SU-DHL-6 (cell line): ENCODE measurements around the gene KRTAP2-1.
"Not testable (repeated sequence)": the region's sequence is repeated elsewhere in the genome, so short reads cannot be mapped to it uniquely, and the experiment has no call there.

Experiments
- CTCF ChIP-seq: fragments of 200-600 bp; sonication (generic); IDR thresholded peaks from one replicate; pipeline ENCODE4 v1.5.1; 2017; ENCODE audit warnings: antibody characterized with exemption, mild to moderate bottlenecking, low read length, moderate library complexity; ENCODE audit not compliant: insufficient read depth, poor library complexity, severe bottlenecking
- EZH2phosphoT487 ChIP-seq: fragments of 200-600 bp; sonication (generic), shearing (Covaris generic); conservative IDR thresholded peaks from 2 replicates; pipeline ENCODE4 v1.6.1; 2018; ENCODE audit warnings: mild to moderate bottlenecking, antibody characterized with exemption, low read length, moderate library complexity, mixed read lengths

DNA sequence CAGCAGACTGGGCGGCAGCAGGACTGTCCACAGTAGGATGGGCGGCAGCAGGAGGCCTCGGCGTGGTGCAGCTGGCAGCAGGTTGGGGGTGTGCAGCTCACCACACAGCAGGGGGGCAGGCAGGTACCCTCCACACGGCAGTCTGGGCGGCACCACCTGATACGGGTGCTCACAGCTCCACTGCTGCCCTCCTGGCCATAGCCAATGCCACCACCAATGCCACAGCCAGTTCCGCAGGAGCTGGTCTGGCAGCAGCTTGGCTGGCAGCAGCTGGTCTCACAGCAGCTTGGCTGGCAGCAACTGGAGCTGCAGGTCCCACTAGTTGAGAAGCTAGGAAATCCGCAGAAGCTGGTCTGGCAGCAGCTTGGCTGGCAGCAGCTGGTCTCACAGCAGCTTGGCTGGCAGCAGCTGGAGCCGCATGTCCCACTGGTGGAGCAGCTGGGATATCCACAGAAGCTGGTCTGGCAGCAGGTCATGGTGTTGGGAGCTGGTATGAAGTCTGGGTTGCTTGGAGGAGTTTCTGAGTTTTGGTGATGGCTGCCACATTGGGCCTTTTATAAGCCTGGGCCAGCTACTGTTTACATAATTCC, 12.7 kb downstream of the KRTAP2-1 start, which contains the start of gene KRTAP1-3:
- not testable (repeated sequence) for TF ChIP-seq CTCF, EZH2phosphoT487
